GM19240 (cell line): ENCODE results near the gene MTMR12.
"Not testable (repeated sequence)": the region's sequence is repeated elsewhere in the genome, so short reads cannot be mapped to it uniquely, and the experiment has no call there.

Experiments
- DNase-seq: peaks from one replicate; pipeline ENCODE4 v3.0.0; 2011; ENCODE audit warnings: low spot score; ENCODE audit not compliant: insufficient read length

The MTMR12 gene

DNA sequence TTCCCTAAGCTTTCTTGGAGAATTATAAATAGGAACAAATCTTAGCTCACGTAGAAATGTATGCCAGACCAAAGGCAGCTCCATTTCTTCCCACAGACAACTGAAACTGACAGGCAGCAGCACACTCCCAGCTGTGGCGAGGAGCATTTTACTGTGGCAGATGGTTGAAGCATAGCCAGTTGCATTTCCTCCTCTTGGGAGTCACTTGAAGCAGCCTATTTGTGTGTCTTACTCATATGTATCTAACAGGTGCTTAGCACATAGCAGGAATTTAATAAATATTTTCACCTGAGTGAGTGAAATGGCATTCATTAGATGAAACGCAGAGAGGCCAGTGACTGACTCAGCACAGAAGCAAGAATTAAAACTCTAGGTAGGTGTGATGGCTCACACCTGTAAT is 12.3 kb upstream of the MTMR12 start:
- no peak for DNase-seq

- no peak for DNase-seq
Measured at GRCh38 chr5:32323741-32324140, 11.0 kb upstream of the MTMR12 start.

- DNase-seq: no peak
Measured at GRCh38 chr5:32322882-32323281, 10.1 kb upstream of the MTMR12 start.

DNA sequence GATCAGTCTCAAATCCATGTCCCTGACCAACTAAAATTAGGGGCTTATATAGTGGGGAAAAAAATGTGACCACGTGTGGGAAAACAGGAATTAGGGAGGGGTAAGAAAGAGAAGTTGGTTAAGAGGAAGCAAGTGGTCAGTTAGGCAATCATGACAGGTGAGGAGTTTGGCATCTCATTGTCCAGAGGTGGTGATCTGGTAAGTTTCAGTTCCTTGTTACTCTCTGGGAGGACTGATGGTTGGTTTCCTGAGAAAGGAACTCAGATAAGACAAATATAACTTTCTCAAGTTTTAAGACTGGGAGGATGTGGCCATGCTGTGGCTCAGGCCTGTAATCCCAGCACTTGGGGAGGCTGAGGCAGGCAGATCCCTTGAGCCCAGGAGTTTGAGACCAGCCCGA is 9.0 kb upstream of the MTMR12 start:
- DNase-seq: not testable (repeated sequence)

DNA sequence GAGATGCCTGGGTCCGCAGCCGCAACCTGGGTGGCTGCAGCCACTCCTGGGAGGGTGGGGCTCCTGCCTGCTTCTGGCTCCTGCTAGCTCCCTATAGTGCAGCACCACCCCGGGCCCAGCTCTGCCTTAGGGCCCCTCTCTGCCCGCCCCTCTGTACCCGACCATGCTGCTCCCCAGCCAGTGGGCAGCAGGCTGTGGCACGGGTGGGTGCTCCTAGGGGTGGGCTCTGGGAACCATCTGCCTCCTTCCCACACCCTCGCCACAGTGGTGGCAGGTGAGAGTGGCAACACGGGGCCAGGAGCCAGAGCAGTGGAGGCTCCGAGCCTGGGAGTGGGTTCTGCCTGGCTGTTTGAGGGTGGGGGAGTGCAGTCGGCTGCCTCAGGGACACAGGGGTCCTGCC is 7.8 kb upstream of the MTMR12 start:
- DNase-seq: no peak

DNA sequence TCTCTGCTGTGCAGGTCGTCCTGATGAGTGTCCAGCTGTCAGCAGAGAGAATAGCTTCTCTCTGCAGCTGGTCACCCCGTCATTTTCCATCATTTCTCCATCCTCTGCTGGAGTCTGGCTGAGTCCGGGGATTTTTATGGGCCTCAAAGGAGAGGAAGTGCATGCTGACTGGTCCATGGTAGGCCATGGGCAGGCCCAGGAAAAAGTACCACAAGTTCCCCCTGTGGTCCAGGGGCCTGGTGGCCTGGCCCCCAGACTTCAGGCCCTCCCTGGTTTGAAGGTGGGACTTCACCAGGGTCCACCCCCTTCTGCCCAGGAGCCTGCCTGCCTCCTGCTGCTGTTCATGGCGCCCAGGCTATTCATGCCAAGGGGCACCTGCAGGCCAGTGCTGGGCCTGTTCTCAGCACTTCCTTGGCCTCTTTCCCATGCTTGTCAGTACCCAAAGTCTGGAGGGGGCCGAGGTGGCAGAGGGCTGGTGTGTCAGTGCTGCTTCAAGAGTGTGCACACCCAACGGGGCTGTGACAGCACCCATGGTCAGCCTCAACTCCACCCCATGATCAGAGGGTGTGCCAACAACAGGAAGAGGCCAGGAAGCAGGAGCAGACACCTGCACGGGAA is 7.3 kb upstream of the MTMR12 start:
- DNase-seq: no peak

DNA sequence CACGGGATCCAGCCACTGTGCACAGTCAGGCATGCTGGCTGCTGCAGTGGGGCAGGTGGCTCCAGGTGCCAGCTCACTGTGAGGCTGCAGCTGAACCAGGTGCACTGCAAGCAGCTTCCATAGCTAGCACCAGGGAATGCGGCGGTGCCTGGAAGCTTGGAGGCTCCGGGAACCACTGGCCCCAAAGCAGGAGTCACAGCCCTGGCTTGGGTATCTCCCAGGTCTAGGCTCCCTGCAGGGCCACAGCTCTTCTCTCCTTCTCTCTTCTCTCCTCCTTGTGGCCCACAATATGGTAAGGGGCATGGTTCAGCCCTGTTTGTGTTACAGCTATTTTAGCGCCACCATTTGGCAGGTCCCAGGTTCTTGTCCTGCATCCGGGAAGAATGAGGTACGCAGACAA is 6.7 kb upstream of the MTMR12 start:
- DNase-seq: no peak

DNA sequence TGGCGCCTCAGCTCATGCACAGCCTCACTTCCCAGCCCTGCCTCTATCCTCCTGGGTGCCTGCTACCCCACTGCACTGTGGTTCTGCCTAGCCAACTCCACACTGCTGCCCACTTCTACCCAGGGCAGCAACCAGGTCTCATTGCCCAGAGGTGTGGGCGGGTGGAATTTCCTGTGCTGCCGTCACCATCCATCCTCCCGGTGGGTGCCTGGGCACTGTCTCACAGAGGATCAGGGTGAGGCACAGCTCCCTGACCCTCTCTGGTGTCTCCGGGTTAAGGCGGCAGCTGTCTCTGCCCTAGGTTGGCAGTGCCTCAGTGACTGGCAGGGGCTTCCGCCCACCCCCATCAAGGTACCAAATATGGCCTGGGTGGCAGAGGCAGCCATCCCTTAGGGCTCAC is 4.3 kb upstream of the MTMR12 start:
- no peak for DNase-seq

DNA sequence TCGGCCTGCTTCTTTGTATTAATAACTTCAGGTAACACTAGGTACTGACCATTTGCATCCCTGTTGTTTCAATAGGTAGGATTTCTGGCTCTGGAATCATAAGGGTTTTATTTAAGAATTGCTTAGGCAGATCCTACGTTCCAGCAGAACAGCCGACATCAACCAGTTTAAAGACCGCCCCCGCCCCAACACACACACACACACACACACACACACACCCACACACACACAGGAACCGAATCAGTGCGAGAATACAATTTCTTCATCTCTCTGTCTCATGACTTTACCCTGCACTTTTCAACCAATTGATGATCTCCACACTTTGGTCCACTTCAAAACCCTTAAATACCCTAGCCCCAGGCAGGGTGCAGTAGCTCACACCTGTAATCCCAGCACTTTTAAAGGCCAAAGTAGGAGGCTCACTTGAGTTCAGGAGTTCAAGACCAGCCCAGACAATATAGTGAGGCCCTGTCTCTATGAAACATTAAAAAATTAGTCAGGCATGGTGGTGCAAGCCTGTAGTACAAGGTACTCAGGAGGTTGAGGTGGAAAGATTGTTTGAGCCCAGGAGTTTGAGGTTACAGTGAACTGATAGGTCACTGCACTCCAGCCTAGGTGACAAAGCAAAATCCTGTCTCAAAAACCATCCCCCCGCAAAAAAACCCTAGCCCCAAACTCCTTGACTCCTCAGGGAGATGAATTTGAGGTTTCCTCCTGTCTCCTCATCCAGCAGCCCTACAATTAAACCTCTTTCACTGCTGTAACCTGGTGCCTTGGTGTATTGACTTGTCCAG is 2.7 kb upstream of the MTMR12 start:
- DNase-seq: no peak

DNA sequence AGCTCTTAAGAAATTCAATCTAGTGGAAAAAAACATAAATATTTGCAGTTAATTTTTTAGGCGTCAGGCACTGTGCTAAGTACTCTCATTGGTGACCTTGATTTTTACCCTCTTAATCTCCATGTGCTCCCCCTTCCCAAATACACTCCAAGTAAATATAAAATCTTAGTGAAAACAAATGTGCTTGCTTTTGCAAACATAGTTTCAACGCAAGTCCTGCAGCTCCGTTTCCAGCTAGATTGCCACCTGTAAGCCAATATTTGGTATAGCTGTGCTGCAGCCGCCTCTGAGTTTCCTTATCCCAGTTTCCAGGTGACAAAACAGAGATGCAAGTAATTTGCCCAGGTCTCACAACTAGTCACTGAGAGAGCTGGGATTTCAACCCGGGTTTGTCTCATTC is 1.9 kb upstream of the MTMR12 start:
- DNase-seq: no peak

DNA sequence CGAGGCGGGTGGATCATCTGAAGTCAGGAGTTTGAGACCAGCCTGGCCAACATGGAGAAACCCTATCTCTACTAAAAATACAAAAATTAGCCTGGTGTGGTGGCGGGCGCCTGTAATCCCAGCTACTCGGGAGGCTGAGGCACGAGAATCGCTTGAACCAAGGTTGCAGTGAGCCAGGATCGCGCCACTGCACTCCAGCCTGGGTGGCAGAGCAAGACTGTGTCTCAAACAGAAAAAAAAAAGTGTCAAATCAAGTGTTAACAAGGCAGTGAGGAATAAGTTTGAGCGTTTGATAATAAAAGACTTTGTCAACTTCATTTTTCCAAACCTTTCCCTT is 1.4 kb upstream of the MTMR12 start:
- DNase-seq: not testable (repeated sequence)

- DNase-seq: peak; percentile 19
Measured at GRCh38 chr5:32312197-32312594, 543 bp downstream of the MTMR12 start.

DNA sequence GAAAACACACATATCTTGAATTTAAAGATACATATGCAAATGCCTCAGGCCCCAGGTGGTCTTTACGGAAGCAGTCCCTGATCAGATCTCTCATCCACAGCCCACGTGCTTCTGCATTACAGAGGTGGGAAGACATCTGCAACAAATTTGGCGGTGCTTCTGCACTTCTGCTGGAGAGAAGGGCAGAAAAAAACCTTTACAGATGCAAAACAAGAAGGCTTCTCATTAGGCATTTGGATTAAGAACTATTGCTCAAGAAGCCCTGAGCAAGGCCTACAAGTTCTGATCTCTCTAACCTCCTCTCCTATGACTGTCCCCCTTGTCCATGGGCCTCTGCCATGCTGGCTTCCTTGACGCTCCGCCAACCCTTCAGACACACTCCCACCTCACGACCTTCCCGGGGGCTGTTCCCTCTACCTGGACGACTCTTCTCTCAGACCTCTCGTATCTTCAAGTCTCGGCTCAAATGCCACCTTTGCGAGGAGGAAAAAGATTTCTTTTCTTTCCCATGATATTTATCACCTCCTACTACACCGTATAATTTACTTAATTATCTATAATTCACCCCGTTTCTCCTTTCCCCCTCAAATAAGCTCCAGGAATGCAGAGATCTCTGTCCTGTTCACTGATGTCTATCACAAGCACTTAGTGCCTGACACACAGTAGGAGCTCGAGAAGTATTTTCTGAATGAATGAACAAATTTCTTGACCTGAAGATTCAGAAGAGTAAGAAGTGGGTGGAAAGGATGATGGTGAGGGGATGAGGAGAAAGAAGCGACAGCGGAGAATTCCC is 1.1 kb downstream of the MTMR12 start:
- DNase-seq: no peak

DNA sequence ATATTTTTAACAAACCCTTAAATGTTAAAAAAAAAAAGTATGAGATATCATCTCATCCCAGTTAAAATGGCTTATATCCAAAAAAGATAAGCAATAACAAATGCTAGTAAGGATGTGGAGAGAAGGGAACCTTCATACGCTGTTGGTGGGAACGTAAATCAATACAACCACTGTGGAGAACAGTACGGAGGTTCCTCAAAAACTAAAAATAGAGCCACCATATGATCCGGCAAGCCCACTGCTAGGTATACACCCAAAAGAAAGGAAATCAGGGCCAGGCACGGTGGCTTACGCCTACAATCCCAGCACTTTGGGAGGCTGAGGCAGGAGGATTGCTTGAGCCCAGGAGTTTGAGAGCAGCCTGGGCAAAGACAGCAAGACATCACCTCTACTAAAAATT is 3.0 kb downstream of the MTMR12 start:
- DNase-seq: no peak

GRCh38 chr5:32308946-32309345 is 3.8 kb downstream of the MTMR12 start:
- no peak for DNase-seq

- no peak for DNase-seq
Measured at GRCh38 chr5:32307769-32308194, 5.0 kb downstream of the MTMR12 start.

GRCh38 chr5:32304622-32305021 is 8.1 kb downstream of the MTMR12 start:
- no peak for DNase-seq

DNA sequence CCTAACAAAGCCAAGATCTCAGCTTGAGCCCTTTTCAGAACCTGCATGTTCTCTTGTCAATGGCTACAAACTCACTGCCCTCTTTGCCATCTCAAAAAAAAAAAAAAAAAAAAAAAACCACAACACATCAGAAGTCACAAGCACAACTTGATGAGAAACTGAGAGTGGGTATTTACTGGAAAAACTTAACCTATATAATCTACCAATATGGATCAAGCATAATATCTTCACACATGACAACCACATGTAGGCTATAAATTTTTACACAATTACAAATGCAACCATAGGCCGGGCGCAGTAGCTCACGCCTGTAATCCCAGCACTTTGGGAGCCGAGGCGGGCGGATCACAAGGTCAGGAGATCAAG is 9.0 kb downstream of the MTMR12 start:
- DNase-seq: no peak

GRCh38 chr5:32302835-32303754 is 9.6 kb downstream of the MTMR12 start:
- no peak for DNase-seq

GRCh38 chr5:32301891-32302290 is 10.8 kb downstream of the MTMR12 start:
- DNase-seq: no peak

GRCh38 chr5:32299059-32299677 is 13.6 kb downstream of the MTMR12 start:
- no peak for DNase-seq
